Measurements from ENCODE around the gene FAM131C.
"Not testable (repeated sequence)": the region's sequence is repeated elsewhere in the genome, so short reads cannot be mapped to it uniquely, and the experiment has no call there.

The FAM131C gene

GRCh38 chr1:16067127-16067768, 6.2 kb downstream of the FAM131C start:
- TF ChIP-seq POLR2A (IDR thresholded peaks at IDR 0.05; ENCODE audit: extremely low read depth, insufficient read length) (no peak), MAX (IDR thresholded peaks at IDR 0.05; ENCODE audit: low read depth, low read length) (no peak), CTCF (IDR thresholded peaks at IDR 0.05; ENCODE audit: low read depth, low read length) (no peak), MYC (IDR thresholded peaks at IDR 0.05; ENCODE audit: low read depth, low read length) (no peak)
- no peak overlapping the region for H3K4me3 ChIP-seq (ENCODE audit: low read depth, low read length)
- DNase-seq (ENCODE audit: low read depth): no peak

- no peak overlapping the region for H3K4me3 ChIP-seq (ENCODE audit: low read depth, low read length)
- TF ChIP-seq MYC (IDR thresholded peaks at IDR 0.05; ENCODE audit: low read depth, low read length): no peak
- no peak for DNase-seq (ENCODE audit: low read depth)
Measured at GRCh38 chr1:16066245-16066644, 7.2 kb downstream of the FAM131C start.

- H3K4me3 ChIP-seq (ENCODE audit: low read depth, low read length): no peak overlapping the region
- TF ChIP-seq MAX (IDR thresholded peaks at IDR 0.05; ENCODE audit: low read depth, low read length) (no peak), MYC (IDR thresholded peaks at IDR 0.05; ENCODE audit: low read depth, low read length) (no peak), POLR2A (IDR thresholded peaks at IDR 0.05; ENCODE audit: extremely low read depth, insufficient read length) (no peak), CTCF (IDR thresholded peaks at IDR 0.05; ENCODE audit: low read depth, low read length) (no peak)
- DNase-seq (ENCODE audit: low read depth): no peak
Measured at GRCh38 chr1:16065269-16065576, 8.2 kb downstream of the FAM131C start.

GRCh38 chr1:16064536-16065268, 8.7 kb downstream of the FAM131C start:
- TF ChIP-seq MYC (IDR thresholded peaks at IDR 0.05; ENCODE audit: low read depth, low read length) (no peak), POLR2A (IDR thresholded peaks at IDR 0.05; ENCODE audit: extremely low read depth, insufficient read length) (no peak), MAX (IDR thresholded peaks at IDR 0.05; ENCODE audit: low read depth, low read length) (no peak), CTCF (IDR thresholded peaks at IDR 0.05; ENCODE audit: low read depth, low read length) (no peak)
- H3K4me3 ChIP-seq (ENCODE audit: low read depth, low read length): no peak overlapping the region
- DNase-seq (ENCODE audit: low read depth): no peak

GRCh38 chr1:16063921-16064320, 9.5 kb downstream of the FAM131C start:
- no peak overlapping the region for H3K4me3 ChIP-seq (ENCODE audit: low read depth, low read length)
- no peak for TF ChIP-seq POLR2A (IDR thresholded peaks at IDR 0.05; ENCODE audit: extremely low read depth, insufficient read length)
- TF ChIP-seq MAX (IDR thresholded peaks at IDR 0.05; ENCODE audit: low read depth, low read length): no peak
- TF ChIP-seq MYC (IDR thresholded peaks at IDR 0.05; ENCODE audit: low read depth, low read length): no peak
- no peak for TF ChIP-seq CTCF (IDR thresholded peaks at IDR 0.05; ENCODE audit: low read depth, low read length)
- DNase-seq (ENCODE audit: low read depth): no peak

GRCh38 chr1:16063226-16063829, 10.1 kb downstream of the FAM131C start:
- H3K4me3 ChIP-seq (ENCODE audit: low read depth, low read length): no peak overlapping the region
- no peak for DNase-seq (ENCODE audit: low read depth)
- no peak for TF ChIP-seq CTCF (IDR thresholded peaks at IDR 0.05; ENCODE audit: low read depth, low read length)
- no peak for TF ChIP-seq MYC (IDR thresholded peaks at IDR 0.05; ENCODE audit: low read depth, low read length)
- TF ChIP-seq POLR2A (IDR thresholded peaks at IDR 0.05; ENCODE audit: extremely low read depth, insufficient read length): no peak
- no peak for TF ChIP-seq MAX (IDR thresholded peaks at IDR 0.05; ENCODE audit: low read depth, low read length)

- not testable (repeated sequence) for H3K4me3 ChIP-seq (ENCODE audit: low read depth, low read length); DNase-seq (ENCODE audit: low read depth)
Measured at GRCh38 chr1:16062687-16063075, 10.8 kb downstream of the FAM131C start.

GRCh38 chr1:16061989-16062686, 11.3 kb downstream of the FAM131C start:
- DNase-seq (ENCODE audit: low read depth); H3K4me3 ChIP-seq (ENCODE audit: low read depth, low read length): not testable (repeated sequence)

All from NB4 (cell line).